Tibial nerve (tissue), 3 donors: ENCODE data around the gene HOXC10.

Experiments
- CTCF ChIP-seq, 5 experiments: fragments of 200-600 bp in 3 of 5; fragments of 450-650 bp in 2 of 5; sonication (generic) in 3 of 5; IDR thresholded peaks; one replicate each; pipeline ENCODE4 v1.5.1; 2016 to 2019; ENCODE audit warnings: antibody characterized with exemption in 5 of 5, mild to moderate bottlenecking in 3 of 5, moderate library complexity in 2 of 5
- POLR2A ChIP-seq, 2 donors: fragments of 450-650 bp; IDR thresholded peaks; one replicate each; pipeline ENCODE4 v1.6.1; 2017; ENCODE audit warnings: antibody characterized with exemption in 2 of 2, mild to moderate bottlenecking in 2 of 2, moderate library complexity in 2 of 2

DNA sequence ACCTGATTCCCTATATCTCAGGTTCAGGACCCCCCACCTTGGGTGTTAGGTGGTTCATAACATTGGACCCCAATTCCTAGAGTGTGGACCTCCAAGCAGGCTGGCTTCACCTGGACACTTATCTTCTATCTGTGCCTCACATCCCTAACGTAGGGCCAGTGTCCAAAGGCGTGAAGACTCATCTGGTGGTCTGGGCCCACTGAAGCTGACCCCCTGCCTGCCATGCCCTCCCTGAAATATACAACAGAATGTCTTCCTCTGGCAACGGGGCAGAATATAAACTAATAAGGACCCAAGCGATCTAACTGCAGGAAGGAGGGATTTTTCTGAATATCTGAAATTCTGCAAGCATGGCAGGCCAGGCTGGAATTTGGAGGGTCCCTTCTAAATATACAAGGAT, 40.7 kb upstream of the HOXC10 start:
- TF ChIP-seq POLR2A (IDR thresholded peaks at IDR 0.05) (no peak), CTCF (IDR thresholded peaks at IDR 0.05) (no peak)
